IPS-NIHi11 (cell line): ENCODE data around the gene TRPC5OS.

Source experiments
- DNase-seq: peaks from one replicate; pipeline ENCODE4 v3.0.0; 2012; ENCODE audit warnings: mixed read lengths, low spot score

Gene TRPC5OS

GRCh38 chrX:111896148-111896547 is 20.2 kb downstream of the TRPC5OS start:
- DNase-seq: no peak

- DNase-seq: peak; percentile 3
These were observed 38.6 kb downstream of the TRPC5OS start for GRCh38 chrX:111914398-111915090.

- no peak for DNase-seq
These were observed 41.6 kb downstream of the TRPC5OS start for GRCh38 chrX:111917591-111917990.

- no peak for DNase-seq
These were observed 52.5 kb downstream of the TRPC5OS start for GRCh38 chrX:111928456-111928855.
